HG03097 (cell line): ENCODE results near the gene ST8SIA3.
"Not testable (repeated sequence)": the region's sequence is repeated elsewhere in the genome, so short reads cannot be mapped to it uniquely, and the experiment has no call there.

Experiments used
- ATAC-seq: cut with Tn5 transposase; IDR thresholded peaks from one replicate; pipeline ENCODE4 v1.9.1; 2021; ENCODE audit not compliant: unreplicated experiment, low FRiP score

ST8SIA3 gene

DNA sequence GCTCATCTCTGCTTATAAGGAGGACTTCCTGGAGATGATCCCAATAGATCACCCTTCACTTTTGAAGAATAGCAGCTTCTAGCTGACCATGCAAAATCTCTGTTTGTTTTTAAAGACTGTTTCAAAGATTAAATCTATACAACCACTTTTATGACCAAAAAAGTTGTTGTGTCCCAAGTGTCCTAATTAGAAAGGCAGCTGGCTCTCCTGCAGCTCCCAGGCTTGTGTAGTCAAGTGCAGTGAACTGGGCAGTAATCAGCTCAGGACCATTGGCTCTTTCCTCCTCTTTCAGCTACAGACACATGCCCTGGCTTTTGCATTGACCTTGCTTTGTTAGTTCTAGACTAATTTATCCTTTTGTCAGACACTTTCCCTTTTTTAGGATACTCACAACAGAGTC, 10.4 kb downstream of the ST8SIA3 start:
- ATAC-seq, result no peak

GRCh38 chr18:57364460-57364859, 12.1 kb downstream of the ST8SIA3 start:
- no peak for ATAC-seq

GRCh38 chr18:57366528-57367081, 14.2 kb downstream of the ST8SIA3 start:
- no peak for ATAC-seq

GRCh38 chr18:57372444-57372843, 20.1 kb downstream of the ST8SIA3 start:
- ATAC-seq, result no peak

DNA sequence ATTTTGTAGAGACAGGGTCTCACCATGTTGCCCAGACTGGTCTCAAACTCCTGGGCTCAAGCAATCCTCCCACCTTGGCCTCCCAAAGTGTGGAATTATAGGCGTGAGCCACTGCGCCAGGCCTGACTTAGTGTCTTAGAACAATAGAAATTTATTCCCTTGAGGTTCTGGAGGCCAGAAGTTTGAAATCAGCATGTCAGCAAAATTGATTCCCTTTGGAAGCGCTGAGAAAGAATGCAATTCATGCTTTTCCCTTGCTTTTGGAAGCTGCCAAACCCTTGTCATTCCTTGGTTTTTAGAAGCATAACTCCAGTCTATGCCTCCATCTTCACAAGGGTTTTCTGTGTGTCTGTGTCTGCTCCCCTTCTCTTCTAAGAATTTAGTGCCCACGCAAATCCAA, 20.7 kb downstream of the ST8SIA3 start:
- no peak for ATAC-seq

GRCh38 chr18:57376503-57376902, 24.1 kb downstream of the ST8SIA3 start:
- ATAC-seq, result no peak

DNA sequence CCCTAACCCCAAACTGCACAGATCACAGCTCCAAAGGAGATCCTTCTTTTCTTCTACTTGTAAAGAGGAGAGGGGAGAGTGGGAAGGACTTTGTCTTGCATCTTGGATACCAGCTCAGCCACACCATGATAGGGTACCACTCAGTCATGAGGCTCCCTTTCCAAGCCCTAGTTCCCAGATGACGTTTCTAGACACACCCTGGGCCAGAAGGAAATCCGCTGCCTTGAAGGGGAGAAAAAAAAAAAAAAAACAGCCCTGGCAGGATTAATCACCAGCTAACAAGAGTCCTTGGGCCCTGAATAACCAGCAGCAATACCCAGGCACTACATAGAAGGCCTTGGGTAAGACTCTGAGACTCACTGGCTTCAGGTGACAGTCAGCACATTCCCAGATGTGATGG, 36.9 kb downstream of the ST8SIA3 start:
- ATAC-seq, result no peak

- no peak for ATAC-seq
Measured at GRCh38 chr18:57390044-57390443, 37.7 kb downstream of the ST8SIA3 start.

DNA sequence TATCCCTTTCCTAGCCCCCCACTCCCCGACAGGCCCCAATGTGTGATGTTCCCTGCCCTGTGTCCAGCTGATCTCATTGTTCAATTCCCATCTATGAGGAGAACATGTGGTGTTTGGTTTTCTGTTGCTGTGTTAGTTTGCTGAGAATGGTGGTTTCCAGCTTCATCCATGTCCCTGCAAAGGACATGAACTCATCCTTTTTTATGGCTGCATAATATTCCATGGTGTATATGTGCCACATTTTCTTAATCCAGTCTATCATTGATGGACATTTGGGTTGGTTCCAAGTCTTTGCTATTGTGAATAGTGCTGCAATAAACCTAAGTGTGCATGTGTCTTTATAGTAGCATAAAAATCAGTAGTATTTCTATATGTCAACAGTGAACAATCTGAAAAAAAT, 42.4 kb downstream of the ST8SIA3 start:
- ATAC-seq, result not testable (repeated sequence)

DNA sequence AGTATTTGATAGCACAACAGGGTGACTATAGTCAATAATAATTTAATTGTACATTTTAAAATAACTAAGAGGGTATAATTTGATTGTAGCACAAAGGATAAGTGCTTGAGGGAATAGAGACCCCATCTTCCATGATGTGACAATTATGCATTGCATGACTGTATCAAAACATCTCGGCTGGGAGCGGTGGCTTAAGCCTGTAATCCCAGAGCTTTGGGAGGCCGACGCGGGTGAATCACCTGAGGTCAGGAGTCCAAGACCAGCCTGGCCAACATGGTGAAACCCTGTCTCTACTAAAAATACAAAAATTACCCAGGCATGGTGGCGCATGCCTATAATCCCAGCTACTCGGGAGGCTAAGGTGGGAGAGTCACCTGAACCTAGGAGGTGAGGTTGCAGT, 44.5 kb downstream of the ST8SIA3 start:
- ATAC-seq, result not testable (repeated sequence)

- ATAC-seq, result no peak
Measured at GRCh38 chr18:57397440-57398132, 45.2 kb downstream of the ST8SIA3 start.

- ATAC-seq, result no peak
Measured at GRCh38 chr18:57404345-57404744, 52.0 kb downstream of the ST8SIA3 start.

DNA sequence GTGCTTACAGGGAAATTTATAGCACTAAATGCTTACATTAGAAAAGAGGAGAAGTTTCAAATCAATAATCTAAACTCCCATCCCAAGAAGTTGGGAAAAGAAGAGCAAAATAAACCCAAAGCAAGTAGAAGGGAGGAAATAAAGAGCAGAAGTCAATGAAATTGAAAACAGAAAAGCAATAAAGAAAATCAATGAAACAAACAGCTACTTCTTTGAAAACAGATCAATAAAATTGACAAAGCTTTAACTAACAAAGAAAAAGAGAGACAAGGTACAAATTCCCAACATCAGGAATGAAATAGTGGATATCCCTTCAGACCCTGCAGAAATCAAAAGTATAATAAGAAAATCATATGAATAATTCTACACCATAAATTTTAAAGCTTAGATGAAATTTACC, 57.3 kb downstream of the ST8SIA3 start:
- no peak for ATAC-seq

- ATAC-seq, result no peak
Measured at GRCh38 chr18:57410749-57411148, 58.4 kb downstream of the ST8SIA3 start.

- ATAC-seq, result no peak
Measured at GRCh38 chr18:57416542-57416941, 64.2 kb downstream of the ST8SIA3 start.
